Rectal smooth muscle tissue (tissue), 1 donor: Measurements from ENCODE around the gene RALY.

Experiments
- H3K27ac ChIP-seq: one replicate; pipeline ENCODE4 v1.7.0; 2013; ENCODE audit warnings: low read depth, low read length, inconsistent platforms
- H3K27me3 ChIP-seq: one replicate; pipeline ENCODE4 v1.7.0; 2013; ENCODE audit warnings: low read length; ENCODE audit not compliant: control insufficient read depth, insufficient read depth
- H3K36me3 ChIP-seq: one replicate; pipeline ENCODE4 v1.7.0; 2013; ENCODE audit warnings: low read length; ENCODE audit not compliant: control insufficient read depth, insufficient read depth
- H3K4me1 ChIP-seq: one replicate; pipeline ENCODE4 v1.7.0; 2013; ENCODE audit warnings: low read length; ENCODE audit not compliant: control insufficient read depth, insufficient read depth
- H3K4me3 ChIP-seq: one replicate; pipeline ENCODE4 v1.7.0; 2013; ENCODE audit warnings: low read length
- H3K9ac ChIP-seq: one replicate; pipeline ENCODE4 v1.7.0; 2013; ENCODE audit warnings: low read length

RALY gene

DNA sequence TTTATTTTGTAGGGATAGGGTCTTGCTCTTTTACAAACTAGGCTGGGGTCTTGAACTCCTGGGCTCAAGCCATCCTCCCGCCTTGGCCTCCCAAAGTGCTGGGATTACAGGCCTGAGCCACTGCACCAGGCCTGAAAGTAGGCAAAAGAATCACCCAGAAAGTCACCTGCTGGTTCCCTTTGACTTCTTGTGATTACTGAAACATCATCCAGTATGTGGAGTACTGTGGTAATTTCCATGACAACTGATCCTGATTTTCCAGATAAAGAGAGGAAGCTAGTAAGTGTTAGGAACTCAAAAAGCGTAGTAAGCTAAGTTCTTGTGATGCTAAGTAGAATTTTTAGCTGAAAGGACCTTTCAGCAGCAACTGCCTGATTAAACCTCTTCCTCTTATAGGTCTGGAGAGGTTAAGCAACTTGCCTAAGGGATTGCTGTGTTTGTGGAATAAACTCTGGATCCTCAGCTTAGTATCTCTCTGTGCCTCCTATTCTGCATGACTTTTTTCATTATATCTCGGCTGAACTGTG is 16.8 kb downstream of the RALY start:
- Histone ChIP-seq H3K27me3 (no peaks in the 10 kb centered on the region), H3K27ac (no peak overlapping the region), H3K36me3 (no peaks in the 10 kb centered on the region), H3K4me1 (peaks cover 6% of the 10 kb centered on the region), H3K9ac (no peak overlapping the region), H3K4me3 (no peak overlapping the region)

DNA sequence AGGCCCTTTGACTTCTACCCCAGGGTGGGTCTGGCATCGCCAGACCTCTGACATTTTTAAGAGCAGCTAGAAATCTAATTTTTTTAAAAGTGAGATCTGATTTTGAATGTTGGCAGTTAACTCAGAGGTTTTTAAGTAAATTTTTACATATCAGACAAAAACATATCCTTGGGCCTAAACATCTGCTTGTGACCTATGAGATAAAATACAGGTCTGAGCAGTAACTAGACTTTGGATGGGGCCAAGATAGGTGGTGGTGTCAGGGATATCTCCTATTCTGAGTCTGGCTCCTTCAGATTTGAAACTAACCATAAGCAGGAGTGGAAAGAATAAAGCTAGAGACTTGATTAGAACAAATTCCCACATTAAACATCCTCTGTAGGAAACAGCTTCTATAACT is 17.6 kb downstream of the RALY start:
- H3K27ac ChIP-seq, result no peak overlapping the region
- no peaks in the 10 kb centered on the region for H3K27me3 ChIP-seq
- H3K4me1 ChIP-seq, result peaks cover 6% of the 10 kb centered on the region
- no peak overlapping the region for H3K4me3 ChIP-seq
- H3K9ac ChIP-seq, result no peak overlapping the region
- H3K36me3 ChIP-seq, result no peaks in the 10 kb centered on the region

DNA sequence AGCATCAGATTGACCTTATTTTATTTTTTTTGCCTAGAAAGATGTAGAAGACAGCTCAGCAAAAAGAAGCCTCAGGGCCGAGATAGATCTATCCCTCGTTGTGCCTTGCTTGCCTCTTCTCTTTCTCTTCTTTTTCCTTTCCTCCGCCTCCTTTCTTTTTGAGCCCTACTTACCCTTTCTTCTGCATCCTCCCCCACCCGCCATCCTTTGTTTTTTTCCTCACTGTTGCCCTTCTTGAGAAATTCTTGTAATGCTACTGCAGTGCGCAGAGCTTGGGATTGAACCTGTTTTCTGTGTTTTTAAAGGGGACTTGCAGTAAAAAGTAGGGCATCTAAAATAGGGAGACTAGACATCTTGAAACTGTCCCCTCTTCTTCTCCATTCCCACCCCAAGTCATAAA is 18.6 kb downstream of the RALY start:
- H3K27me3 ChIP-seq, result no peaks in the 10 kb centered on the region
- no peak overlapping the region for H3K27ac ChIP-seq
- peaks cover 11% of the 10 kb centered on the region for H3K4me1 ChIP-seq
- H3K9ac ChIP-seq, result no peak overlapping the region
- no peak overlapping the region for H3K4me3 ChIP-seq
- no peaks in the 10 kb centered on the region for H3K36me3 ChIP-seq

DNA sequence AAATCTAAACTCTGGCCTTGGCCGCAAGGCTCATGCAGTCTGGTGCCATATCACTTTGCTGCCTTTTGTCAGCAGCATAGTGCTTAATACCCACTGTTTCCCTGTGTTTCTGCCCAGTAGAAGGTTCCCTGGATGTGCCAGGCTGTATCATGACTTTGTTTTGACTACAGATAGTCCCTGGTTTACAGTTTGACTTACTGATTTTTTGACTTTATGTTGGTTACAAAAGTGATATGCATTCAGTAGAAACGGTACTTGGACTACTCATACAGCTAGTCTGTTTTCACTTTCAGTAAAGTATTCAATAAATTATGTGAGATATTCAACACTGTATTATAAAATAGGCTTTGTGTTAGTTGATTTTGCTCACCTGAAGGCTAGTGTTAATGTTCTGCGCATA is 19.0 kb downstream of the RALY start:
- Histone ChIP-seq H3K4me1 (peaks cover 11% of the 10 kb centered on the region), H3K4me3 (no peak overlapping the region), H3K36me3 (no peaks in the 10 kb centered on the region), H3K27ac (no peak overlapping the region), H3K9ac (no peak overlapping the region), H3K27me3 (no peaks in the 10 kb centered on the region)

DNA sequence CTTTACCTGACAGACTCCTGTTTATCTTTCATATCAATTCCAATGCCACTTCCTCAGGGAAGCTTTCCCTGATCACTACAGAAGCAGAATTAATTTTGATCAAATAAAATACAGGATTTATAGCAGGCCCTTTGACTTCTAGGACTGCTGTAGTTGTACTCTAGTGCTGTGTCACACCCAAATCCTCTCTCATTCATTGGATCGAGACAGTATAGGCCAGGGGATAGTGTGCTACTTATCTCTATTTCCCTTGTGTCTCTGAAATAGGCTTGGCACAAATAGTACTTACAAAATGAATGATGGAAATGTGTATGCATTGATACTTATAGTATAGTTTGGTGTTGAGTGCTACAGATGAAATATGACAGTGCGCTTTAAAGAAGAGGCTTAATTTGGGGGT is 19.8 kb downstream of the RALY start:
- Histone ChIP-seq H3K4me1 (peaks cover 11% of the 10 kb centered on the region), H3K36me3 (no peaks in the 10 kb centered on the region), H3K9ac (no peak overlapping the region), H3K27me3 (no peaks in the 10 kb centered on the region), H3K4me3 (no peak overlapping the region), H3K27ac (no peak overlapping the region)

DNA sequence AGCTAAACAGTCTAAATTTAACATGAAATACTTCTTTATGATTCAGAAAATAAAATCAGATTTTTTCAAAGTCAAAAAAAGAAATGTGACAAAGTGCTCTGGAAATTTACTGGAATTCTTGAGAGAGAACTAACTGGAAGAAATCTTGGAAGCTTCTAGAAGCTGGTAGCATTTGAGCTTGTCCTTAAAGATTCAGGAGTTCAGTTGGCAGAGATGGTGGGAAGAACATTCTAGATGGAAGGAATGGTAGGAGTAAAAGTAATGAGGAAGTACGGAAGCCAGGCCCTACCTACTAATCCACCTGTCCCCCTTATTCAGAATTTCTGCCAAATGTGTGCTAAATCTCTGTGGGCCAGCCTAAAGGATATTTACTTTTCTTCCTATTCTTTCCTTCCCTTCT is 21.2 kb downstream of the RALY start:
- Histone ChIP-seq H3K27me3 (no peaks in the 10 kb centered on the region), H3K4me3 (no peak overlapping the region), H3K36me3 (no peaks in the 10 kb centered on the region), H3K4me1 (peaks cover 11% of the 10 kb centered on the region), H3K9ac (no peak overlapping the region), H3K27ac (no peak overlapping the region)

DNA sequence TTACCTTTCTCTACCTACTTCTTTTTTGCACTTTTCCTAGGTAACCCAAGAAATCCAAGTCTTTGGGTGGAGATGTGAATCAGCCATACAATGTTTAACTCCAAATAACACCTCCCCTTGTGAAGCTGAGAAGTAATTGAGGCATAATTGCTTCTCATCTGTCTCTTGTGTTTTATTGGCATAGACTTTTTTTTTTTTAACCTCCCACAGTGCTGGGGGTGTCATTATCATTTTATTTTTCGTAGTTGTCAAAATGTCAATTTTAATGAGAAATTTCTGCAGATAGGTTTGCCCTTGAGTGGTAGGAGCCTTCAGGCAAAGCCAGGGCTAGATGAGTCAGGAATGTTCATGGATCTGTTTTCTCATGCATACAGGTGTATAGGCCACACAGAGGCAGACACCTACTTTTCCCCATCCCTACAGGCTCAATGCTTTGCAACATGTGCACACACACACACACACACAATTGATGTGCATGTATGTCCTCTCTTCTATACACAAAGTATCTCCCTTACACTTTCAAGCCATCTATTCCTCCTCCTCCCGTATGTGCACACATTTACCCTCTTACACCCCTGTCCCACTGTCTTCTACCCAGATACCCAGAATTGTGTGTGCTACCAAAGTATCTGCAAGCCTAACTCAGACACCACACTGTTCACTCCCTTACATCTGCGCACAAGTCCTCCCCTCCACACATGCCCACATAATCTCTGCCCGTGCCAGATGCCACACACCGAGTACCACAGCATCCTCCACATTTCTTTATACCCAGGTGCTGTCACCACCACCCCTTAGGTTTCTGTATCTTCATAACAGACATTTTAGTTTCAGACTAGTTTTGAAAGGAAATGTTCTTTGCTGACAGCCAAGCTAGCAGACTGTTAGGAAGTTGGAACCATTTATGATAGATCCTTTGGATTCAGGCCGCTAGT is 22.0 kb downstream of the RALY start:
- Histone ChIP-seq H3K4me1 (peaks cover 8% of the 10 kb centered on the region), H3K27ac (no peak overlapping the region), H3K36me3 (no peaks in the 10 kb centered on the region), H3K27me3 (no peaks in the 10 kb centered on the region), H3K4me3 (no peak overlapping the region), H3K9ac (no peak overlapping the region)

DNA sequence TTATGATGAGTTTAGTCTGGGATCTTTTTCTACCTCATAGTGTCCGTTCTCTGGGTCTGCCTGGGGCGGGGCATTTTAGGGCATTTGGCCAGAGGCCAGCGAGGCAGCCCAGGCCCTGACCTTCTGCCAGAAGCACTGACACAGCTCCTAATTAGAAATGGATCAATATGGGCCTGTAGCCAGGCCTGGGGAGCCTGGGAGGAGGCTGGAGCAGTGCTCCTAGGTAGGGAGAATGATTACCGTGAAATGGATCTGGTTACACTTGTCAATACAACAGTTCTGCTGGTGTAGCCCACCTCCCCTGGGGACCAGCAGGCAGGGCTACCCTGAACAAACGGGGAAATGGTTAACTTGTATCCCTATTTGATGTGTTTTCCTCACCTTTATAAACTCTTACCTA is 23.0 kb downstream of the RALY start:
- H3K4me1 ChIP-seq, result peaks cover 8% of the 10 kb centered on the region

DNA sequence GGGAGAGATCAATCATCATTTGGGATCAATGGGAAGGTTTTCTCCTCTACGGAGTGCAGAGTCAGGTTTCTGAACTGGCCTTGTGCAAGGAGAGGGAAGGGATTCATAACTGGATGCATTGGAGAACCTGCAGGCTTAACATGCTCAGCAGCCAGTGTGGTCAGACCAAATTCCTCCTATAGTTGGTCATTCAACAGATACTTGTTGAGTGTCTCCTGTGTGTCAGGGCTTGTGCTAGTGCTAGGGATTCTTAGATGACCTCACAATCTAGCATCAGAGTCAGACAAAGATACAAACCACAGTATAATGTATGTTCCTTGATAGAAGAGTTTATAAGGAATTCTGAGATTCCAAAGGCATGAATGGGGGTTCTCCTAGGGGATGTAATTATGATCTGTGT is 23.9 kb downstream of the RALY start:
- H3K27ac ChIP-seq, result no peak overlapping the region
- no peak overlapping the region for H3K4me3 ChIP-seq
- H3K27me3 ChIP-seq, result no peaks in the 10 kb centered on the region
- peaks cover 7% of the 10 kb centered on the region for H3K4me1 ChIP-seq
- no peak overlapping the region for H3K9ac ChIP-seq
- no peaks in the 10 kb centered on the region for H3K36me3 ChIP-seq

More for the DNA sequence above, 23.0 kb downstream of the RALY start:
- Histone ChIP-seq H3K27ac (no peak overlapping the region), H3K9ac (no peak overlapping the region), H3K4me3 (no peak overlapping the region), H3K36me3 (no peaks in the 10 kb centered on the region), H3K27me3 (no peaks in the 10 kb centered on the region)

DNA sequence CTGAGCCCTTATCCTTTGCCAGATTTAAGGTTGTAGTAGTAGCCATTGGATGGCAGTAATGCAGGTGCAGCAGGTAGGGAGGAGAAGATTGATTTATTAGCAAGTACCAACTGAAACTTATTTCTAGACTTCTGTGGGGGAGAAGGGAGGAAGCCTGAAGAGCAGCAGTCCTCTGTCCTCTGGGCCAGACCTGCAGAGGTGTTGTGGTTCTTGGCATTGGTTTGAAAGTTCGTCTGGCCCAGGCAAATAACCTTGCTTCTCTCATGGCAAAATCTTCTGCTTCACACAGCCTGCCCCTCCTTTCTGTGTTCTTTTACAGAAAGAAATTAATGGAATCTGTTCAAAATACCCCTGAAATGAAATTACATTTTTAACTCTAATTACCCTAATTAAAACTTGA is 24.5 kb downstream of the RALY start:
- H3K4me3 ChIP-seq, result no peak overlapping the region
- H3K36me3 ChIP-seq, result no peaks in the 10 kb centered on the region
- no peak overlapping the region for H3K9ac ChIP-seq
- no peaks in the 10 kb centered on the region for H3K27me3 ChIP-seq
- peaks cover 5% of the 10 kb centered on the region for H3K4me1 ChIP-seq
- no peak overlapping the region for H3K27ac ChIP-seq

DNA sequence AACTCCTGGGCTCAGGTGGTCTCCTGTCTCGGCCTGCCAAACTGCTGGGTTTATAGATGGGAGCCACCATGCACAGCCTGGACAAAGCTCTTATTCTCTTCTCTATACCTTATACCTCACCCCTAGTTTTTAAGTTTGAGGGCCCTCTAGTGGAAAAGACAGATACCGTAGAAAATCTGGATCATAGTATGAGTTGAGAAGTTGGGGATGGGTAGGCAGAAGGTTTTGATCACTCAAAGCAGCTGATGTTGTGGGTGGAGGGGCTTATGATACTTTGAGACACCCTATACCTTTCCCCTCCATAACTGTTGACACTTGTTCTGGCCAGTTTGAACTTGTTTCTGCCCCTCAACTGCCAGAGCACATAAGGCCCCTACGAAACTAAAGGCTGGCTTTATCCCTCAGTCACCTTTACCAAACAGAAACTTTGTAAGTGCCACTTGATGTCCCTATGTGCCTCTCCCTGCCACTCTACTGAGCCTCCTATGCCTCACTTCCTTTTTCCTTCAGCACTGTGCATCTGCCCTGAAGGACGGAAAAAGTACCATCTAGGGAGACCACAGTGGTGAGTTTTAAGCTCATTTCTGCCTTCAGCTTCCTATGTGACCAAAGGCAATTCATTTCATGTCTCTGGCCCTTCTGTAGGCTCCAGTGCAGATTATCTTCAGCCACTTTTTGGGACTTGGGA is 28.6 kb downstream of the RALY start:
- no peaks in the 10 kb centered on the region for H3K27me3 ChIP-seq
- no peak overlapping the region for H3K4me3 ChIP-seq
- H3K4me1 ChIP-seq, result peaks cover 3% of the 10 kb centered on the region
- no peak overlapping the region for H3K9ac ChIP-seq
- H3K36me3 ChIP-seq, result no peaks in the 10 kb centered on the region
- H3K27ac ChIP-seq, result no peak overlapping the region

DNA sequence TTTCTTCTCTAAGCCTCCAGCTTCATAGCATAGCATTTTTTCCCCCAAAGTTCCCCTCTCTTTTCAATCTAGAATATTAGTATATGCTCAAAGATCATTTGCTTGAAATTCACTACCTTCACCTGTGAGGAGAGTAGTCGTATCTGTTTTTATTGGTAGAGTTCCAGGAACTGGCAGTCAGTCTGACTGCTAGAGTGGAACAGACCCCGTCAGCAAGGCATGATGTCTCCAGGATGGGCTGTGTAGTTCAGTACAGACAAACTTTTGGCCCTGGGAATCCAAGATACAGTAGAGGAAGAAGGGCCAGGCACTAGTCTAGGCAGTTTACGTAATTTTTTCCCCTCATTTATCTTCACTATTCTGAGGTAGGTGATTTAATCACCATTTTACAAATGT is 29.1 kb downstream of the RALY start:
- H3K27ac ChIP-seq, result no peak overlapping the region
- H3K9ac ChIP-seq, result no peak overlapping the region
- peaks cover 3% of the 10 kb centered on the region for H3K4me1 ChIP-seq

More for the DNA sequence above, 29.1 kb downstream of the RALY start:
- H3K4me3 ChIP-seq, result no peak overlapping the region
- H3K27me3 ChIP-seq, result no peaks in the 10 kb centered on the region
- no peaks in the 10 kb centered on the region for H3K36me3 ChIP-seq
